Measurements from ENCODE around the gene CHCHD6. TPM values are rescaled to one million over a fixed set of nuclear protein-coding genes. Genes with fewer than 3 reads are reported as not detected.

CHCHD6 gene
- total RNA-seq, 1 donor from 2014 or later = 17.1 TPM

DNA sequence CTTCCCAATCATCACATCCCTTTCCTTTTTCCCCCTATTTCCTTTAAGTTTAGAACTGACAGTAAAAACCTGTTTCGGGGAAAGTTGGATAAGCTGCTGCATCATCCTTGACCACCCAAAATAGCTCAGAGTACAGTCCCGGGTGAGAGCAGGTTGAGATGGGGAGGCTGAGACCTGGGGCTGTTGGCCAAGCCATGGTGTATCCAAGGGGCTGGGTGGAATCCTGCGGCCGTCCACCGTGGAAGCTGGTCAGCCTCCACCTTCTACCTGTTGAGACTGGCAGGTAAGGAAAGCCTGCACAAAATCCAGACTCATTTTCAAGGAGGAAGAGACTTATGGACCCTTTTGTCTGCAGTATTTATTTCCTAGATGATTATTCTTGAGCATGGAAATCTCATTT, 150.6 kb downstream of the CHCHD6 start:
- Mint-ChIP-seq H3K27me3 (ENCODE audit: low read depth) (no peaks in the 10 kb centered on the region), H3K9me3 (ENCODE audit: low read depth) (no peaks in the 10 kb centered on the region), H3K4me1 (ENCODE audit: low read depth) (peaks cover 32% of the 10 kb centered on the region), H3K36me3 (ENCODE audit: low read depth) (no peaks in the 10 kb centered on the region), H3K27ac (ENCODE audit: unreplicated experiment) (no peak overlapping the region), H3K4me3 (ENCODE audit: unreplicated experiment) (no peak overlapping the region)
- DNase-seq (ENCODE audit: low spot score) = no peak
- TF ChIP-seq, protein P1, sequence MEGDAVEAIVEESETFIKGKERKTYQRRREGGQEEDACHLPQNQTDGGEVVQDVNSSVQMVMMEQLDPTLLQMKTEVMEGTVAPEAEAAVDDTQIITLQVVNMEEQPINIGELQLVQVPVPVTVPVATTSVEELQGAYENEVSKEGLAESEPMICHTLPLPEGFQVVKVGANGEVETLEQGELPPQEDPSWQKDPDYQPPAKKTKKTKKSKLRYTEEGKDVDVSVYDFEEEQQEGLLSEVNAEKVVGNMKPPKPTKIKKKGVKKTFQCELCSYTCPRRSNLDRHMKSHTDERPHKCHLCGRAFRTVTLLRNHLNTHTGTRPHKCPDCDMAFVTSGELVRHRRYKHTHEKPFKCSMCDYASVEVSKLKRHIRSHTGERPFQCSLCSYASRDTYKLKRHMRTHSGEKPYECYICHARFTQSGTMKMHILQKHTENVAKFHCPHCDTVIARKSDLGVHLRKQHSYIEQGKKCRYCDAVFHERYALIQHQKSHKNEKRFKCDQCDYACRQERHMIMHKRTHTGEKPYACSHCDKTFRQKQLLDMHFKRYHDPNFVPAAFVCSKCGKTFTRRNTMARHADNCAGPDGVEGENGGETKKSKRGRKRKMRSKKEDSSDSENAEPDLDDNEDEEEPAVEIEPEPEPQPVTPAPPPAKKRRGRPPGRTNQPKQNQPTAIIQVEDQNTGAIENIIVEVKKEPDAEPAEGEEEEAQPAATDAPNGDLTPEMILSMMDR (IDR thresholded peaks at IDR 0.05) = no peak

- Mint-ChIP-seq H3K4me3 (ENCODE audit: unreplicated experiment) (no peak overlapping the region), H3K4me1 (ENCODE audit: low read depth) (peaks cover 25% of the 10 kb centered on the region), H3K9me3 (ENCODE audit: low read depth) (no peaks in the 10 kb centered on the region), H3K36me3 (ENCODE audit: low read depth) (peaks cover 1% of the 10 kb centered on the region), H3K27me3 (ENCODE audit: low read depth) (no peaks in the 10 kb centered on the region), H3K27ac (ENCODE audit: unreplicated experiment) (no peak overlapping the region)
- no peak for DNase-seq (ENCODE audit: low spot score)
- TF ChIP-seq, protein P1 (IDR thresholded peaks at IDR 0.05) = no peak
These were observed 151.3 kb downstream of the CHCHD6 start for GRCh38 chr3:126855374-126855773.

GRCh38 chr3:126857928-126858327, 153.9 kb downstream of the CHCHD6 start:
- Mint-ChIP-seq H3K36me3 (ENCODE audit: low read depth) (peaks cover 1% of the 10 kb centered on the region), H3K4me1 (ENCODE audit: low read depth) (peaks cover 13% of the 10 kb centered on the region), H3K9me3 (ENCODE audit: low read depth) (no peaks in the 10 kb centered on the region), H3K4me3 (ENCODE audit: unreplicated experiment) (no peak overlapping the region), H3K27me3 (ENCODE audit: low read depth) (no peaks in the 10 kb centered on the region), H3K27ac (ENCODE audit: unreplicated experiment) (no peak overlapping the region)
- no peak for DNase-seq (ENCODE audit: low spot score)
- TF ChIP-seq, protein P1 (IDR thresholded peaks at IDR 0.05) = no peak

GRCh38 chr3:126858401-126858800, 154.4 kb downstream of the CHCHD6 start:
- Mint-ChIP-seq H3K4me1 (ENCODE audit: low read depth) (peaks cover 13% of the 10 kb centered on the region), H3K27ac (ENCODE audit: unreplicated experiment) (peak overlapping the region; percentile 42), H3K9me3 (ENCODE audit: low read depth) (no peaks in the 10 kb centered on the region), H3K27me3 (ENCODE audit: low read depth) (no peaks in the 10 kb centered on the region), H3K36me3 (ENCODE audit: low read depth) (peaks cover 1% of the 10 kb centered on the region), H3K4me3 (ENCODE audit: unreplicated experiment) (no peak overlapping the region)
- TF ChIP-seq, protein P1 (IDR thresholded peaks at IDR 0.05) = no peak
- DNase-seq (ENCODE audit: low spot score) = no peak

GRCh38 chr3:126858887-126859286, 154.8 kb downstream of the CHCHD6 start:
- TF ChIP-seq, protein P1 (IDR thresholded peaks at IDR 0.05) = no peak
- H3K4me1 Mint-ChIP-seq (ENCODE audit: low read depth) = peaks cover 13% of the 10 kb centered on the region
- peak overlapping the region; percentile 42 for H3K27ac Mint-ChIP-seq (ENCODE audit: unreplicated experiment)
- H3K36me3 Mint-ChIP-seq (ENCODE audit: low read depth) = peaks cover 1% of the 10 kb centered on the region
- DNase-seq (ENCODE audit: low spot score) = no peak
- no peak overlapping the region for H3K4me3 Mint-ChIP-seq (ENCODE audit: unreplicated experiment)
- no peaks in the 10 kb centered on the region for H3K27me3 Mint-ChIP-seq (ENCODE audit: low read depth)
- no peaks in the 10 kb centered on the region for H3K9me3 Mint-ChIP-seq (ENCODE audit: low read depth)

Measured in chondrocyte (in vitro differentiated cells).